ENCODE data around the gene LLGL1.
A peak's percentile ranks its signal among the peaks of the same experiment; 100 is the strongest.

Gene LLGL1

GRCh38 chr17:18230288-18231141 lies 5.1 kb downstream of the LLGL1 start:
- DNase-seq: no peak

- no peak for DNase-seq
Observed at GRCh38 chr17:18231164-18231563, 5.7 kb downstream of the LLGL1 start.

GRCh38 chr17:18233803-18234518 lies 8.5 kb downstream of the LLGL1 start:
- DNase-seq: no peak

- no peak for DNase-seq
Observed at GRCh38 chr17:18234853-18235380, 9.5 kb downstream of the LLGL1 start.

GRCh38 chr17:18235743-18236256 lies 10.4 kb downstream of the LLGL1 start:
- no peak for DNase-seq

GRCh38 chr17:18236494-18236893 lies 11.1 kb downstream of the LLGL1 start:
- DNase-seq: no peak

GRCh38 chr17:18237461-18237860 lies 12.0 kb downstream of the LLGL1 start:
- DNase-seq: no peak

GRCh38 chr17:18238299-18238698 lies 12.9 kb downstream of the LLGL1 start:
- DNase-seq: no peak

GRCh38 chr17:18240449-18240848 lies 15.0 kb downstream of the LLGL1 start:
- DNase-seq: no peak

GRCh38 chr17:18241229-18241871 lies 15.9 kb downstream of the LLGL1 start:
- DNase-seq: no peak

- no peak for DNase-seq
Observed at GRCh38 chr17:18245038-18245776, 19.8 kb downstream of the LLGL1 start.

GRCh38 chr17:18246109-18246725 lies 20.8 kb downstream of the LLGL1 start:
- no peak for DNase-seq

- peak in 1 of 2 donors; percentile 51 for DNase-seq
Observed at GRCh38 chr17:18246880-18247612, 21.6 kb downstream of the LLGL1 start.

GRCh38 chr17:18247613-18248001 lies 22.2 kb downstream of the LLGL1 start:
- DNase-seq: no peak

- DNase-seq: peak; percentile 72 to 75
Observed at GRCh38 chr17:18248300-18248731, 22.9 kb downstream of the LLGL1 start.

GRCh38 chr17:18248811-18249210 lies 23.4 kb downstream of the LLGL1 start:
- no peak for DNase-seq

- no peak for DNase-seq
Observed at GRCh38 chr17:18250259-18250658, 24.8 kb downstream of the LLGL1 start.

GRCh38 chr17:18250708-18251107 lies 25.3 kb downstream of the LLGL1 start:
- no peak for DNase-seq

GRCh38 chr17:18251204-18251603 lies 25.8 kb downstream of the LLGL1 start:
- no peak for DNase-seq

- DNase-seq: no peak
Observed at GRCh38 chr17:18252160-18252559, 26.7 kb downstream of the LLGL1 start.

- DNase-seq: no peak
Observed at GRCh38 chr17:18253187-18253884, 27.9 kb downstream of the LLGL1 start.

All from CD4-positive, alpha-beta T cell treated with Interleukin-1 beta for 1 hour (primary cell).